ENCODE results near the gene MAML2.

DNA sequence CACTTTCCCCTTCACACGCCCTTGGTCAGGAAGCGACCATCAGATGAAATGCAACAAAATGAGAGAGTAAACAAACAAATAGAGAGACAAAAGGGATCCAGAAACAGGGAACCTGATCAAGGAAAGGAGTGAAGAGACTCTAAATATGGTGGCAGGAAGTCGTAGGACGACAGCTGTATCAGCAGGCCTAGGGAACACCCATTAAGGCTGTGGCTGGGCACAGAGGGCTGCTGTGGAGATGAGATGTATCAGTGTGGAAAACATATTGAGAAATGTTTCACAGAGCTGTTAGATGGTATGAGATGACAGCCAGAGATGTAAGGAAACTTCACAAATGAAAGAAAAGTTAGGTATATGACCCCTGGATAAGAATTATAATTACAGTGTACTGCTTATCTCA lies 263.3 kb downstream of the MAML2 start:
- TF ChIP-seq, protein P1, sequence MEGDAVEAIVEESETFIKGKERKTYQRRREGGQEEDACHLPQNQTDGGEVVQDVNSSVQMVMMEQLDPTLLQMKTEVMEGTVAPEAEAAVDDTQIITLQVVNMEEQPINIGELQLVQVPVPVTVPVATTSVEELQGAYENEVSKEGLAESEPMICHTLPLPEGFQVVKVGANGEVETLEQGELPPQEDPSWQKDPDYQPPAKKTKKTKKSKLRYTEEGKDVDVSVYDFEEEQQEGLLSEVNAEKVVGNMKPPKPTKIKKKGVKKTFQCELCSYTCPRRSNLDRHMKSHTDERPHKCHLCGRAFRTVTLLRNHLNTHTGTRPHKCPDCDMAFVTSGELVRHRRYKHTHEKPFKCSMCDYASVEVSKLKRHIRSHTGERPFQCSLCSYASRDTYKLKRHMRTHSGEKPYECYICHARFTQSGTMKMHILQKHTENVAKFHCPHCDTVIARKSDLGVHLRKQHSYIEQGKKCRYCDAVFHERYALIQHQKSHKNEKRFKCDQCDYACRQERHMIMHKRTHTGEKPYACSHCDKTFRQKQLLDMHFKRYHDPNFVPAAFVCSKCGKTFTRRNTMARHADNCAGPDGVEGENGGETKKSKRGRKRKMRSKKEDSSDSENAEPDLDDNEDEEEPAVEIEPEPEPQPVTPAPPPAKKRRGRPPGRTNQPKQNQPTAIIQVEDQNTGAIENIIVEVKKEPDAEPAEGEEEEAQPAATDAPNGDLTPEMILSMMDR (IDR thresholded peaks at IDR 0.05 in 8 of 11, conservative IDR thresholded peaks at IDR 0.05 in 3 of 11), result no peak
- TF ChIP-seq POLR2AphosphoS5 (IDR thresholded peaks at IDR 0.05) (no peak), POLR2A (IDR thresholded peaks at IDR 0.05) (no peak)

Data from spleen (tissue), 7 donors.